Stimulated activated CD4-positive, alpha-beta T cell treated with anti-CD3 and anti-CD28 coated beads, Interleukin-2, amount 100 ng/mL, for 48 hours (primary cell): Measurements from ENCODE around the gene GJC2.

Experiments
- DNase-seq, 2 donors: peaks; one replicate each; pipeline ENCODE4 v3.0.0-alpha.2; 2020

Gene GJC2

DNA sequence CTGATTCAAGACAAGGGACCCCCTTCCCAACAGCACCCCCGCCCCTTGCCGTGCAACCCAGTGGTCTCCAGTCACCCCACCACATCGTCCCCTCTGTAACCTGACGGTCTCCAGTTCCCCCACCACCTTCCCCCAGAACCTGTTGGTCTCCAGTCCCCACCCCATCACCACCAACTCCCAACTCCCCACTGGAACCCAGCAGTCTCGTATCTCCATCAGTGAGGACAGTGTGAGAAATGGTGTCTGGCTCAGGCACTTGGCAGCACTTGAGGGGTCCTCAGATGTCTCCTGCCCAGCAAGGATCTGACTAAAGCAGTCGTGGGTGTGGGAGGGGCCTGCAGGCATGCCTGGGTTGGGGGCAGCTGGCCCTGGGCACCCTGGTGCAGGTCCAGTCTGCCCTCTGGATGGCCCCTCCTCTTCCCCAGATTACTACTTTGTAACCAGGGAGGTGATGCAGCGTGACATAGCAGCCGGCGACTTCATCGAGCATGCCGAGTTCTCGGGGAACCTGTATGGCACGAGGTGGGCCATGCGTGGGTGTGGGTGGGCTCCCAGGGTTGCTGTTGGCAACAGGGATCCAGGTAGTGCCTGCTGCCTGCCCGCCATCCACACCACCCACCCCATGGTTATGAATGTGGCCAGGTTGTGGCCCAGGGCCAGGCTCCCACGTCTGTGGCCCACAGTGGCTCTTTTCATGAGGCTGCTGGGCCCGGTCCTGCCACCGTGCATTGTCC, 3.1 kb upstream of the GJC2 start:
- DNase-seq, result no peak

DNA sequence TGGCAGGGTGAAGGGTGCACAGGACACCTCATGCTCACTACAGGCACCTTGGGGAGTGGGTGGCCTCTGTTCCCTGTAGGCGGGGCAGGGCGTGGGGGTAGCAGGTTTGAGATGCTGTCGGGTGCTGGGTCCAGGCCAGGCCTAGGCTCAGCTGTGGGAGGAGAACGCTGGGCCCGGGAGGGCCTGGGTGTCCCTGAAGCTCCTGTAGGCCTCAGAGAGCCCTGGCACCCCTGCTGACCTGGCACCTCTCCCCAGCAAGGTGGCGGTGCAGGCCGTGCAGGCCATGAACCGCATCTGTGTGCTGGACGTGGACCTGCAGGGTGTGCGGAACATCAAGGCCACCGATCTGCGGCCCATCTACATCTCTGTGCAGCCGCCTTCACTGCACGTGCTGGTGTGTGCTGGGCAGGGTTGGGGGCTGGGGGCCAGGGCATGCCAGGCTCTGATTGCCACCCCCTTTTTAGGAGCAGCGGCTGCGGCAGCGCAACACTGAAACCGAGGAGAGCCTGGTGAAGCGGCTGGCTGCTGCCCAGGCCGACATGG, 2.5 kb upstream of the GJC2 start:
- DNase-seq, result no peak

GRCh38 chr1:228147768-228148167, 2.0 kb upstream of the GJC2 start:
- no peak for DNase-seq

DNA sequence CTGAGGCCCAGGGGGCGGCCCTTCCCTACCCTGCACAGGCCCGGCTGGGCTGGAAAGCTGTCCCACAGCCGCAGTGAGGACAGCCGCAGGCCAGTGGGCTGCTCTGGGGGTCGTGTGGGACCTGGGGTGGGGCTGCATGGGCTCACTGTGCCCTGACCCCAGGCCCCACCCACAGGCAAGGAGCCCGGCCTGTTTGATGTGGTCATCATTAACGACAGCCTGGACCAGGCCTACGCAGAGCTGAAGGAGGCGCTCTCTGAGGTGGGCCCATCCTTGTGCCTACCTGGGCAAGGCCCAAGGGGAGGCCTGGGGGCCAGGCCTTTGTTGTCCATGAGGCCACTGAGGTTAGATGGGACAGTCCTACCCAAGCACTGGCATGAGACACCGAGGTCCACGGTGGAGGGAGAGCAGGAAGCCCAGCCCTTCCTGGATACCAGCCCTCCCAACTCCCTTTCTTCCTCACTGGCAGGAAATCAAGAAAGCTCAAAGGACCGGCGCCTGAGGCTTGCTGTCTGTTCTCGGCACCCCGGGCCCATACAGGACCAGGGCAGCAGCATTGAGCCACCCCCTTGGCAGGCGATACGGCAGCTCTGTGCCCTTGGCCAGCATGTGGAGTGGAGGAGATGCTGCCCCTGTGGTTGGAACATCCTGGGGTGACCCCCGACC, 1.4 kb upstream of the GJC2 start:
- DNase-seq, result no peak

- DNase-seq, result no peak
These were observed 760 bp upstream of the GJC2 start for GRCh38 chr1:228148935-228149405.

GRCh38 chr1:228150120-228150460, 360 bp downstream of the GJC2 start:
- DNase-seq, result no peak

DNA sequence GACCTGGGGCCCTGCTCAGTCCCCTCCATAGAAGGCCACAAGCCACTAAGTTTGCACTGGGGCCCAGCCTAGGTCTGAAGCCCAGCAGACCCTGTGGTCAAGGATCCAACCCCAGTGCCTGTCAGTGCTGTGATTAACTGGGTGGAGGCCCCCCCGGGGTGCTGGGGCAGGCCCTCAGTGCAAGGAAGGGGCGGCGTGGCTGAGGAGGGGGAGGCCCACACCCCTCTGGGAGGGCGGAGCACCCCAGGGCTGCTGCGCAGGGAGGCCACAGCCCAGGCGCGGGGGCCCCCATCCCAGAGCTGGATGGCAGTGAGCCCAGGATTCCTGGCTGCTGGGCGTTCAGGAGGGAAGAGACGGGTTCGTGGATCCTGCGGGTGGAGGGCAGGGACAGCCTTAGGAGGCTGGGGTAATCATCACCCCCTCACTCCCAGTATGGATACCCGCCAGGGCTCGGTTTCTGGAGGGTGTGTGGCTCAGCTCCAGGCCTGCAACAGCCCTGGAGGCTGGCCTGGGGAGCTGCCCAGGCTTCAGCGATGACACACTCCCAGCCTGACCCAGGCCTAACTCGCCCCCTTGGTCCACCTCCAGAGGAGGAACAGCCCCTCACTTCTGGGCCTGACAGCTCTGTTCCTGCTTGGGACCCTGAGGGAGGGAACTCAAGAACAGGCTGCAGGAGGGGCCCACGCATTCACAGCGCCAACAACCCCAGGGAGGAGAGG, 890 bp downstream of the GJC2 start:
- no peak for DNase-seq

DNA sequence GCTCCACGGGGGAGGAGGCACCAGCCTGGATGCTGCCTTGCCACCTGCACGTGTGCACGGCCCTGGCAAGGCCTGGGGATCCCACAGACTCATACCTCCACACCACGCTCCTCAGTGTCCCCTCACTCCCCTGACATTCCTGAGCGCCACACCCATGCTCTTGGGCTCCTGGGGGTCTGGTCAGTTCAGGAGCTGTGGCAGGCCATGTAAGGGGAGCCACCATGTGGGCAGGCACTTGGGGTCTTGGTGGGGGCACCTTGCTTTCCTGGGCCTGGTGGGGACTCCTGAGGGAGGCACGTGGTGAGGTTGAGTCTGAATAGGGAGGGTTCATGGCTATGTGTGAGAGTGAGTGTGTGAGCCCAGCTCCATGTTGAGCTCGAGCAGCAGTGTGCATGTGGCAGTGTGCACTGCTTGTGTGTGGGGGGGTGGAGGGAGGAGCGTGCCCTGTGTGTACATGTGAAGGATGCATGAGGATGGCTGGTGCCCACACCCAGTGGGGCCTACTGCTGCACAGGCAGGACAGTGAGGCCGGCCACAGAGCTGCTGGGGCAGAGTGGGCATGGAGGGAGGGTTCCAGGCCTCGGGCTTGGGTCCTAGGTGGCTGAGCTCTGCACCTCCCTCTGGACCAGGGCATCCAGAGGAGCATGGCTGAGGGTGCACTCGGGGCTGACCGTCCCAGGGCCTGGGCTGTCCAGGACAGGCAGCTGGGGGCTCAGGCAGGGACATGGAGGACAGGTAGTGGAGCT, 1.6 kb downstream of the GJC2 start:
- no peak for DNase-seq

GRCh38 chr1:228152097-228152917, 2.6 kb downstream of the GJC2 start:
- no peak for DNase-seq

DNA sequence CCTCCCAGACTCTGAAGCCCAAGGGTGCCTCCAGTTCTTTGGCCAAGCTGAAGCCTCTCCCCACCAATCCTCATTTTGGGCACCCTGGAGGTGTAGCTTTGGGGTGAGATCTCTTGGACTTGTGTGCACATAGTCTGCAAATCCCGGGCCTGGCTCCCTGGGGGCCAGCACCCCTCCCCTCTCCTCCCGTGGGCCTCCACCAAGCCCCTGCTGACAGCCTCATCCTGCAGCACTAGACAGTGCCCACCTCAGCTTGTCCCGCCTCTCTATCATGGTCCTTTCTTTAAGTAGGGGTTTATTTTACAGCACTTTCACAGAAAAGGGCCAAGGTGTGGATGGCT, 3.2 kb downstream of the GJC2 start:
- no peak for DNase-seq

- no peak for DNase-seq
These were observed 4.4 kb downstream of the GJC2 start for GRCh38 chr1:228154021-228154669.

- no peak for DNase-seq
These were observed 5.2 kb downstream of the GJC2 start for GRCh38 chr1:228154670-228155571.

DNA sequence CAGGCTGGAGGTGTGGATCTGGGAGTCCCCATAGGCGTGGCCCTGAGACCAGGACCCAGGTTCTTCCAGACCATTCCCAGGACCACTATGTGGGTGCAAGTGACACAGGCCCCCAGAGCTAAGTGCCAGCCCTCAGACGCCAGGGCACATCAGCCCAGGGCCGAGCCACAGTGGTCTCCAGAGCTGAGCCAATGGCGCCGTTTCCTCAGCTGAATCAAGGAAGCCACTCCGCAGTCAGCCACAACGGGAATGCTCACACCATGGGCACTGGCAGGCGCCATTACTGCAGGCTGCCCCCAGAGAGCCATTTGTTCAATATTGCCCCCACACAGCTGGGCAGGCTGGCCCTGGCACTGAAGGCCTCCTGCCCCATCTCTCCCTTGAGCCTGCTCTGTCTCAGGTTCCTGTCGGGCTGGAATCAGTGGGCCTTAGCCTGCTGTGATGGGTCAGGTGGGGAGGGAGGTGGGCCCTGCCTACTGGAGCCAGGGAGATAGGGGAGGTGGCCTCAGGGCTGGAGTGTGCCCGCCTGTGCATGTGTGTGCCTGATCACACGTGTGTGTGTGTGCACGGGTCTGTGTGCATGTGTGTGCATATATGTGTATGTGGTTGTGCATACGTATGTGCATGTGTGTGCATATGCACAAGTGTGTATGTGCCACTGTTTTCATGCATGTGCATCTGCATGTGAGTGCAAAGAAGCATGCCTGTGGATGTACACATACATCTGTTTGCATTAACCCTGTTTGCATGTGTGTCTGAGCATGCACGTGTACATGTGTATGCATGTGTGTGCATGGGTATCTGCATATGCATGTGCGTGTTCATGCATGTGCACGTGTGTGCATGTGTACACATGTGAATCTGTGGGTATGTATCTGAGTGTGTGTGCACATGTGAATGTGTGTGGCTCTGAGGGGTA, 6.1 kb downstream of the GJC2 start:
- no peak for DNase-seq

- DNase-seq, result no peak
These were observed 6.8 kb downstream of the GJC2 start for GRCh38 chr1:228156515-228156881.

DNA sequence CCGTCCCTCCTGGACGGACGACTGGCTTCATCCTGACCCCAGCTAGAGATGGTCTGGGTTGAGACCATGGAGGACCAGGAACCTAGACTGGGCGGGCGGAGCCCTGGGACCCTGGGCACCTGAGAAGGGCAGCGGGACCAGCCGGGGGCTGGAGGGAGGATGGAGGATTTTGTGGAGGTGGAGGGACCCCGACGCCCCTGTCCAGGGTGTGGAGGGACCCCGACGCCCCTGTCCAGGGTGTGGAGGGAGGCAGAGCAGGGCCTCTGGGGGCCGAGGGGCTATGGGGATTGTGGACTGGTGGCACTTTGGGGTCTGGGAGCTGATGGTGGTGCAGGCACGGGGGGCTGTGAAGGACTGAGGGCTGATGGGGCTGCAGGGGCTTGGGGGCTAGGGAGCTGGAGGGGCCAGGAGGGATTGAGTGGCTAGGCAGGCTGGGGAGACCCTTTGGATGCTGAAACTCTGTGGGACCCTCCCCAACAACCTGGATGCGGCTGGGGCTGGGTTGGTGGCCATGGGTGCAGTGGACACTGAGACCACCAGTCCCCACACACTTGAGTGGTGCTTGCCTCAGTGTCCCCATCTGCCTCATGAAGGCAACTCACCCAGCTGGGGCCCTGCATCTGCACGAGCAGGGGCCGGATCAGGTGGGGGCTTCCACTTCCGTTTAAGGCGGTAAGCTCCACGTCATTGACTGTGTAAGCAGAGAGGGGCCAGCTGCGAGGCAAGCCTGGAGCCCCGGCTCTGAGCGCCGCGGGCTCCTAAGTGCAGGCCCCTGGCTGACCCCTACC, 7.4 kb downstream of the GJC2 start:
- DNase-seq, result no peak

- DNase-seq, result no peak
These were observed 8.0 kb downstream of the GJC2 start for GRCh38 chr1:228157729-228158126.

DNA sequence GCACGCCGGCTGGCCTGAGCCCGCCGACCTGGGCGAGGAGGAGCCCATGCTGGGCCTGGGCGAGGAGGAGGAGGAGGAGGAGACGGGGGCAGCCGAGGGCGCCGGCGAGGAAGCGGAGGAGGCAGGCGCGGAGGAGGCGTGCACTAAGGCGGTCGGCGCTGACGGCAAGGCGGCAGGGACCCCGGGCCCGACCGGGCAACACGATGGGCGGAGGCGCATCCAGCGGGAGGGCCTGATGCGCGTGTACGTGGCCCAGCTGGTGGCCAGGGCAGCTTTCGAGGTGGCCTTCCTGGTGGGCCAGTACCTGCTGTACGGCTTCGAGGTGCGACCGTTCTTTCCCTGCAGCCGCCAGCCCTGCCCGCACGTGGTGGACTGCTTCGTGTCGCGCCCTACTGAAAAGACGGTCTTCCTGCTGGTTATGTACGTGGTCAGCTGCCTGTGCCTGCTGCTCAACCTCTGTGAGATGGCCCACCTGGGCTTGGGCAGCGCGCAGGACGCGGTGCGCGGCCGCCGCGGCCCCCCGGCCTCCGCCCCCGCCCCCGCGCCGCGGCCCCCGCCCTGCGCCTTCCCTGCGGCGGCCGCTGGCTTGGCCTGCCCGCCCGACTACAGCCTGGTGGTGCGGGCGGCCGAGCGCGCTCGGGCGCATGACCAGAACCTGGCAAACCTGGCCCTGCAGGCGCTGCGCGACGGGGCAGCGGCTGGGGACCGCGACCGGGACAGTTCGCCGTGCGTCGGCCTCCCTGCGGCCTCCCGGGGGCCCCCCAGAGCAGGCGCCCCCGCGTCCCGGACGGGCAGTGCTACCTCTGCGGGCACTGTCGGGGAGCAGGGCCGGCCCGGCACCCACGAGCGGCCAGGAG, 8.6 kb downstream of the GJC2 start:
- DNase-seq, result no peak
